PC-9 (cell line): ENCODE data around the gene PTGR3. TPM values are rescaled to one million over a fixed set of nuclear protein-coding genes. Genes with fewer than 3 reads are reported as not detected.

Experiments
- BruUV-seq: library from RNA; stranded (reverse); fragments of 400-500 nt; replicated peaks from 2 replicates; lab custom pipeline; 2021; lab: Mats Ljungman, UMichigan
- CTCF ChIA-PET: fragments of 300-600 bp; sonication (Branson Sonifier 250); formaldehyde crosslinking; loops from one replicate; lab custom pipeline; 2022; ENCODE audit warnings: antibody characterized with exemption; lab: Charles Lee
- POLR2A ChIA-PET: fragments of 300-600 bp; sonication (Branson Sonifier 250); formaldehyde crosslinking; loops from one replicate; lab custom pipeline; 2022; ENCODE audit warnings: antibody characterized with exemption; ENCODE audit not compliant: unreplicated experiment; lab: Charles Lee
- DNase-seq, 2 experiments: peaks; one replicate each; pipeline versions ENCODE4 v3.0.0 to v3.0.0-alpha.2; 2015 to 2022; ENCODE audit warnings: mixed read lengths in 1 of 2
- H2AFZ ChIP-seq: fragments of 200-600 bp; sonication (generic); 2 replicates; pipeline ENCODE4 v1.8.1; 2017; ENCODE audit warnings: antibody characterized with exemption
- H3F3A ChIP-seq: fragments of 200-600 bp; sonication (generic); 2 replicates; pipeline ENCODE4 v1.8.1; 2017; ENCODE audit warnings: antibody characterized with exemption, mild to moderate bottlenecking, low read depth; ENCODE audit not compliant: insufficient read depth
- H3K27ac ChIP-seq: fragments of 200-600 bp; sonication (generic); 2 replicates; pipeline ENCODE4 v1.6.1; 2016; ENCODE audit warnings: mixed run types
- H3K27me3 ChIP-seq: fragments of 200-600 bp; sonication (generic); 2 replicates; pipeline ENCODE4 v1.6.1; 2016; ENCODE audit warnings: low read depth, mixed run types; ENCODE audit not compliant: insufficient read depth
- H3K36me3 ChIP-seq: fragments of 200-600 bp; sonication (generic); 2 replicates; pipeline ENCODE4 v1.6.1; 2016; ENCODE audit warnings: low read depth, mixed run types
- H3K4me1 ChIP-seq: fragments of 200-600 bp; sonication (generic); replicated peaks from 2 replicates; pipeline ENCODE4 v1.6.1; 2016; ENCODE audit warnings: mixed run types; ENCODE audit not compliant: insufficient read depth
- H3K4me2 ChIP-seq: fragments of 200-600 bp; sonication (generic); 2 replicates; pipeline ENCODE4 v1.6.1; 2017; ENCODE audit warnings: mixed run types
- H3K4me3 ChIP-seq: fragments of 200-600 bp; sonication (generic); 2 replicates; pipeline ENCODE4 v1.6.1; 2016; ENCODE audit warnings: mixed run types
- H3K79me2 ChIP-seq: fragments of 200-600 bp; sonication (generic); 2 replicates; pipeline ENCODE4 v1.6.1; 2017; ENCODE audit warnings: low read depth, mixed run types
- H3K9me2 ChIP-seq: fragments of 200-600 bp; sonication (generic); 2 replicates; pipeline ENCODE4 v1.8.1; 2017; ENCODE audit warnings: mild to moderate bottlenecking; ENCODE audit not compliant: insufficient read depth
- H3K9me3 ChIP-seq: fragments of 200-600 bp; sonication (generic); 2 replicates; pipeline ENCODE4 v1.8.1; 2016; ENCODE audit warnings: low read depth; ENCODE audit not compliant: insufficient read depth
- H4K20me1 ChIP-seq: fragments of 200-600 bp; sonication (generic); 2 replicates; pipeline ENCODE4 v1.8.1; 2017; ENCODE audit not compliant: insufficient read depth
- CTCF ChIP-seq: fragments of 200-600 bp; sonication (generic); conservative IDR thresholded peaks from 2 replicates; pipeline ENCODE4 v1.6.1; 2017; ENCODE audit warnings: mixed run types, antibody characterized with exemption, mild to moderate bottlenecking, moderate library complexity
- EZH2 ChIP-seq: fragments of 200-600 bp; sonication (generic); IDR thresholded peaks from 2 replicates; pipeline ENCODE4 v1.8.0; 2017; ENCODE audit warnings: antibody characterized with exemption, low read depth
- intact Hi-C: fragments of 100-400 bp; cut with micrococcal nuclease; formaldehyde crosslinking; loops from one replicate; pipeline ENCODE4 v1.10.0; 2022; ENCODE audit not compliant: unreplicated experiment
- total RNA-seq: library from RNA; stranded (reverse); gene quantifications from 2 replicates; pipeline ENCODE4 v1.2.3, GENCODE V29; 2021

The PTGR3 gene
- total RNA-seq, 1 experiment from 2014 or later: 38.4 TPM

- CTCF ChIA-PET: no interaction called here
- Histone ChIP-seq H3K4me3 (no peak overlapping the region), H3K9me3 (no peaks in the 10 kb centered on the region), H3K9me2 (no peaks in the 10 kb centered on the region), H3K27ac (no peak overlapping the region), H2AFZ (no peak overlapping the region), H3K36me3 (peaks cover 9% of the 10 kb centered on the region; the same call in 1 of the 2 replicates), H3K27me3 (no peaks in the 10 kb centered on the region), H3K79me2 (peaks cover 55% of the 10 kb centered on the region), H3K4me2 (peak overlapping the region; percentile 86; the same call in 1 of the 2 replicates), H3K4me1 (peaks cover 24% of the 10 kb centered on the region), H4K20me1 (peaks cover 35% of the 10 kb centered on the region; the same call in 1 of the 2 replicates), H3F3A (peaks cover 11% of the 10 kb centered on the region)
- POLR2A ChIA-PET: interaction anchor here (0.6 kb wide), 1 partner anchor 179 kb away, joined by 4 read pairs; no protein-coding TSS in a partner anchor
- no peak for TF ChIP-seq CTCF
- TF ChIP-seq EZH2: no peak
- intact Hi-C loops: no loop called here
- no TSS peak for BruUV-seq
- DNase-seq: no peak
These were observed 3.3 kb downstream of the PTGR3 start for GRCh38 chr18:75205514-75206132.

- ChIA-PET CTCF (no interaction called here), POLR2A (interaction anchor here (0.6 kb wide), 1 partner anchor 178 kb away, joined by 4 read pairs; no protein-coding TSS in a partner anchor)
- Histone ChIP-seq H4K20me1 (peaks cover 35% of the 10 kb centered on the region; the same call in 1 of the 2 replicates), H3K4me3 (no peak overlapping the region), H2AFZ (no peak overlapping the region), H3K27me3 (no peaks in the 10 kb centered on the region), H3K4me2 (no peak overlapping the region), H3K9me3 (no peaks in the 10 kb centered on the region), H3K79me2 (peaks cover 55% of the 10 kb centered on the region), H3K36me3 (peaks cover 9% of the 10 kb centered on the region; the same call in 1 of the 2 replicates), H3K9me2 (no peaks in the 10 kb centered on the region), H3K27ac (no peak overlapping the region), H3F3A (peaks cover 5% of the 10 kb centered on the region), H3K4me1 (peaks cover 18% of the 10 kb centered on the region)
- BruUV-seq: no TSS peak
- no peak for DNase-seq
- intact Hi-C loops: no loop called here
- no peak for TF ChIP-seq EZH2
- TF ChIP-seq CTCF: no peak
These were observed 4.0 kb downstream of the PTGR3 start for GRCh38 chr18:75204732-75205513.

GRCh38 chr18:75204269-75204731, 4.6 kb downstream of the PTGR3 start:
- Histone ChIP-seq H3K36me3 (peaks cover 9% of the 10 kb centered on the region; the same call in 1 of the 2 replicates), H3K4me3 (no peak overlapping the region), H3K4me2 (no peak overlapping the region), H3K9me2 (no peaks in the 10 kb centered on the region), H3K27me3 (no peaks in the 10 kb centered on the region), H3K9me3 (no peaks in the 10 kb centered on the region), H3K79me2 (peaks cover 55% of the 10 kb centered on the region), H3K27ac (no peak overlapping the region), H4K20me1 (peaks cover 35% of the 10 kb centered on the region; the same call in 1 of the 2 replicates), H3F3A (no peaks in the 10 kb centered on the region; the same call in 1 of the 2 replicates), H2AFZ (no peak overlapping the region), H3K4me1 (peaks cover 16% of the 10 kb centered on the region)
- intact Hi-C loops: no loop called here
- CTCF ChIA-PET: no interaction called here
- BruUV-seq: no TSS peak
- no peak for DNase-seq
- TF ChIP-seq EZH2 (no peak), CTCF (no peak)
- POLR2A ChIA-PET: no interaction called here
